ENCODE results near the gene GPSM1.

DNA sequence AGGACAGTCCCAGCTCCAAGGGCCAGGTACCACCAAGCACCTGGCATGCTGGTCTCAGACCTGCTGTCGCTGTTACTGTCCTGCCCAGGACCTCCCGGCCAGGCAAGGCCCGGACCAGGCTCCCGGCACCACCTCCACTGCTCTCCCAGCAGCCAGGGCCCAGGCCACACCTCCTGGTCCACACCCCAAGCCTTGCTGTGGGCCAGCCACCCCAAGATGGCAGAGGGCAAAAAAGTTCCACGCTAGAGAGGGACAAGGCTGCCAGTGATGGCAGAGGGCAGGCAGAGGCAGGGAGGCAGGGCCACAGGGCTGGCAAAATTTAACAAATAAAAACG, 35.1 kb downstream of the GPSM1 start:
- TF ChIP-seq, protein P1, sequence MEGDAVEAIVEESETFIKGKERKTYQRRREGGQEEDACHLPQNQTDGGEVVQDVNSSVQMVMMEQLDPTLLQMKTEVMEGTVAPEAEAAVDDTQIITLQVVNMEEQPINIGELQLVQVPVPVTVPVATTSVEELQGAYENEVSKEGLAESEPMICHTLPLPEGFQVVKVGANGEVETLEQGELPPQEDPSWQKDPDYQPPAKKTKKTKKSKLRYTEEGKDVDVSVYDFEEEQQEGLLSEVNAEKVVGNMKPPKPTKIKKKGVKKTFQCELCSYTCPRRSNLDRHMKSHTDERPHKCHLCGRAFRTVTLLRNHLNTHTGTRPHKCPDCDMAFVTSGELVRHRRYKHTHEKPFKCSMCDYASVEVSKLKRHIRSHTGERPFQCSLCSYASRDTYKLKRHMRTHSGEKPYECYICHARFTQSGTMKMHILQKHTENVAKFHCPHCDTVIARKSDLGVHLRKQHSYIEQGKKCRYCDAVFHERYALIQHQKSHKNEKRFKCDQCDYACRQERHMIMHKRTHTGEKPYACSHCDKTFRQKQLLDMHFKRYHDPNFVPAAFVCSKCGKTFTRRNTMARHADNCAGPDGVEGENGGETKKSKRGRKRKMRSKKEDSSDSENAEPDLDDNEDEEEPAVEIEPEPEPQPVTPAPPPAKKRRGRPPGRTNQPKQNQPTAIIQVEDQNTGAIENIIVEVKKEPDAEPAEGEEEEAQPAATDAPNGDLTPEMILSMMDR (IDR thresholded peaks at IDR 0.05; ENCODE audit: low read depth, low read length), result no peak
- no peak for TF ChIP-seq EZH2phosphoT487 (IDR thresholded peaks at IDR 0.05; ENCODE audit: low read depth)
